Fibroblast of lung (primary cell): ENCODE data around the gene GRB10.

Source experiments
- EZH2 ChIP-seq: IDR thresholded peaks from 2 replicates; pipeline ENCODE4 v1.5.1; 2012; ENCODE audit warnings: low read length, control low read depth, mild to moderate bottlenecking; ENCODE audit errors: missing control alignments
- TF ChIP-seq, protein P1 (sequence below), 2 donors: IDR thresholded peaks in 1 of 2; conservative IDR thresholded peaks in 1 of 2; 1 replicate in 1 of 2; 2 replicates in 1 of 2; pipeline ENCODE4 v1.5.1; 2011 to 2012; ENCODE audit warnings: low read length in 2 of 2, control low read depth in 1 of 2, inconsistent platforms in 1 of 2, low read depth in 1 of 2, mild to moderate bottlenecking in 1 of 2

DNA sequence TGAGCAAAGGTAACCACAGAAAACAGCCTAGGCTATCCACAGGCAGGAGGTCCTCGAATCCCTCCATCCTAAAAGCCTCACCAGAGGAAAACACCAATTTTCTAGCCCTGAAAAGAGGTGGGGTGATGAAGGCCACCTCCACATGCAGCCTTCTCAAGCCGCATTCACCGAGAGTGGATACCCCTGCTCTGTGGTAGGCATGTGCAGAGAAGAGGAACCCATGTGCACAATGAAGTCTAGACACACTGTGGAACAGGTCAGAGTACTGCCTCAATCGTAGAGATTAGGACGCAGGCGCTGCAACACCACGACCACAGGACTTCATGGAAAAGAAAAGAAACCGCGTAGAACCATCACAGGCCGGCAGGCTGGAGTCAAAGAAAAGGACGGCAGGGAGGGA is 38.8 kb downstream of the GRB10 start:
- TF ChIP-seq, protein P1, sequence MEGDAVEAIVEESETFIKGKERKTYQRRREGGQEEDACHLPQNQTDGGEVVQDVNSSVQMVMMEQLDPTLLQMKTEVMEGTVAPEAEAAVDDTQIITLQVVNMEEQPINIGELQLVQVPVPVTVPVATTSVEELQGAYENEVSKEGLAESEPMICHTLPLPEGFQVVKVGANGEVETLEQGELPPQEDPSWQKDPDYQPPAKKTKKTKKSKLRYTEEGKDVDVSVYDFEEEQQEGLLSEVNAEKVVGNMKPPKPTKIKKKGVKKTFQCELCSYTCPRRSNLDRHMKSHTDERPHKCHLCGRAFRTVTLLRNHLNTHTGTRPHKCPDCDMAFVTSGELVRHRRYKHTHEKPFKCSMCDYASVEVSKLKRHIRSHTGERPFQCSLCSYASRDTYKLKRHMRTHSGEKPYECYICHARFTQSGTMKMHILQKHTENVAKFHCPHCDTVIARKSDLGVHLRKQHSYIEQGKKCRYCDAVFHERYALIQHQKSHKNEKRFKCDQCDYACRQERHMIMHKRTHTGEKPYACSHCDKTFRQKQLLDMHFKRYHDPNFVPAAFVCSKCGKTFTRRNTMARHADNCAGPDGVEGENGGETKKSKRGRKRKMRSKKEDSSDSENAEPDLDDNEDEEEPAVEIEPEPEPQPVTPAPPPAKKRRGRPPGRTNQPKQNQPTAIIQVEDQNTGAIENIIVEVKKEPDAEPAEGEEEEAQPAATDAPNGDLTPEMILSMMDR (conservative IDR thresholded peaks at IDR 0.05 in 1 of 2, IDR thresholded peaks at IDR 0.05 in 1 of 2; ENCODE audit: low read depth in 1 of 2, low read length in 2 of 2): no peak
- TF ChIP-seq EZH2: no peak
